Prostate gland (tissue), 2 donors: ENCODE results near the gene OR3A3. TPM values are rescaled to one million over a fixed set of nuclear protein-coding genes. Genes with fewer than 3 reads are reported as not detected.
"Not testable (repeated sequence)": the region's sequence is repeated elsewhere in the genome, so short reads cannot be mapped to it uniquely, and the experiment has no call there.

ENCODE experiments used
- DNase-seq: peaks from one replicate; pipeline ENCODE4 v3.0.0-alpha.2; 2019; ENCODE audit warnings: low spot score
- H3K27ac ChIP-seq, 2 donors: fragments of 200-600 bp; sonication (generic); 2 replicates each; pipeline ENCODE4 v1.5.1; 2017 to 2019
- H3K27me3 ChIP-seq: fragments of 200-600 bp; sonication (generic); replicated peaks from 2 replicates; pipeline ENCODE4 v1.5.1; 2019; ENCODE audit not compliant: insufficient read depth
- H3K36me3 ChIP-seq, 2 donors: fragments of 200-600 bp; sonication (generic); 1 replicate in 1 of 2; 2 replicates in 1 of 2; pipeline versions ENCODE4 v1.5.1 to v1.8.1; 2017 to 2019
- H3K4me1 ChIP-seq: fragments of 200-600 bp; sonication (generic); replicated peaks from 2 replicates; pipeline ENCODE4 v1.5.1; 2019
- H3K4me3 ChIP-seq, 2 donors: fragments of 200-600 bp; sonication (generic); 2 replicates each; pipeline ENCODE4 v1.5.1; 2017 to 2019
- H3K9me3 ChIP-seq: fragments of 200-600 bp; sonication (generic); 2 replicates; pipeline ENCODE4 v1.5.1; 2017
- POLR2A ChIP-seq: fragments of 450-650 bp; IDR thresholded peaks from one replicate; pipeline ENCODE4 v1.6.1; 2016; ENCODE audit warnings: antibody characterized with exemption, mild to moderate bottlenecking
- POLR2AphosphoS5 ChIP-seq: sonication (generic); formaldehyde crosslinking; IDR thresholded peaks from one replicate; pipeline ENCODE4 v1.6.1; 2017; ENCODE audit warnings: antibody characterized with exemption
- WGBS: methylation state at CpG from one replicate; pipeline ENCODE4 v1.1.5; 2018; 5-methylcytosine and 5-hydroxymethylcytosine counted together
- intact Hi-C: fragments of 100-400 bp; cut with DNase I; formaldehyde crosslinking; loops from one replicate; pipeline ENCODE4 v1.14.2; 2022
- total RNA-seq, 2 donors: library from RNA; depleted of rRNA; stranded (reverse); fragments of >200 nt; gene quantifications; one replicate each; pipeline ENCODE4 v1.1.0, GENCODE V29; 2016
- TF ChIP-seq, protein P1 (sequence below), 4 experiments: fragments of 200-600 bp in 2 of 4; fragments of 450-650 bp in 2 of 4; sonication (generic) in 2 of 4; IDR thresholded peaks; 1 replicate in 3 of 4; 2 replicates in 1 of 4; pipeline ENCODE4 v1.5.1; 2016 to 2019; ENCODE audit warnings: antibody characterized with exemption in 4 of 4, mild to moderate bottlenecking in 2 of 4, moderate library complexity in 2 of 4

Gene OR3A3
- total RNA-seq, 2 donors from 2014 or later: not detected

DNA sequence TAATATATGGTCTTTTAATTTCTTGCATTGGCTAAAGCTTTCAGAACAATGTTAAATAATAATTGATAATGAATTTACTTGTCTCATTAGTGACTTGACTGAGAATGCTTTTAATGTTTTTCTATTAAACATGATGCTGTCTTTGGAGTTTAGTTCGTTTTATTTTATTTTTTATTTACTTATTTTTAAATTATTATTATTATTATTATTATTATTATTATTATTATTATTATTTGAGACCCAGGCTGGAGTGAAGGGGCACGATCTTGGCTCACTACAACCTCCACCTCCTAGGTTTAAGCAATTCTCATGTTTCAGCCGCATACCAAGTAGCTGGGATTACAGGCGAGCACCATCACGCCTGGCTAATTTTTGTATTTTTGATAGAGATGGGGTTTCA lies 4.4 kb downstream of the OR3A3 start:
- no peak overlapping the region for H3K4me3 ChIP-seq
- TF ChIP-seq, protein P1, sequence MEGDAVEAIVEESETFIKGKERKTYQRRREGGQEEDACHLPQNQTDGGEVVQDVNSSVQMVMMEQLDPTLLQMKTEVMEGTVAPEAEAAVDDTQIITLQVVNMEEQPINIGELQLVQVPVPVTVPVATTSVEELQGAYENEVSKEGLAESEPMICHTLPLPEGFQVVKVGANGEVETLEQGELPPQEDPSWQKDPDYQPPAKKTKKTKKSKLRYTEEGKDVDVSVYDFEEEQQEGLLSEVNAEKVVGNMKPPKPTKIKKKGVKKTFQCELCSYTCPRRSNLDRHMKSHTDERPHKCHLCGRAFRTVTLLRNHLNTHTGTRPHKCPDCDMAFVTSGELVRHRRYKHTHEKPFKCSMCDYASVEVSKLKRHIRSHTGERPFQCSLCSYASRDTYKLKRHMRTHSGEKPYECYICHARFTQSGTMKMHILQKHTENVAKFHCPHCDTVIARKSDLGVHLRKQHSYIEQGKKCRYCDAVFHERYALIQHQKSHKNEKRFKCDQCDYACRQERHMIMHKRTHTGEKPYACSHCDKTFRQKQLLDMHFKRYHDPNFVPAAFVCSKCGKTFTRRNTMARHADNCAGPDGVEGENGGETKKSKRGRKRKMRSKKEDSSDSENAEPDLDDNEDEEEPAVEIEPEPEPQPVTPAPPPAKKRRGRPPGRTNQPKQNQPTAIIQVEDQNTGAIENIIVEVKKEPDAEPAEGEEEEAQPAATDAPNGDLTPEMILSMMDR (IDR thresholded peaks at IDR 0.05): no peak
- TF ChIP-seq POLR2AphosphoS5 (no peak), POLR2A (no peak)
- intact Hi-C loops: no loop called here
- no peak for DNase-seq
- H3K36me3 ChIP-seq: no peaks in the 10 kb centered on the region
- H3K27ac ChIP-seq: no peak overlapping the region
- H3K9me3 ChIP-seq: no peaks in the 10 kb centered on the region
- H3K27me3 ChIP-seq: no peaks in the 10 kb centered on the region
- no peaks in the 10 kb centered on the region for H3K4me1 ChIP-seq
- WGBS: 77% methylated on average over 5 of the region's 5 CpGs

DNA sequence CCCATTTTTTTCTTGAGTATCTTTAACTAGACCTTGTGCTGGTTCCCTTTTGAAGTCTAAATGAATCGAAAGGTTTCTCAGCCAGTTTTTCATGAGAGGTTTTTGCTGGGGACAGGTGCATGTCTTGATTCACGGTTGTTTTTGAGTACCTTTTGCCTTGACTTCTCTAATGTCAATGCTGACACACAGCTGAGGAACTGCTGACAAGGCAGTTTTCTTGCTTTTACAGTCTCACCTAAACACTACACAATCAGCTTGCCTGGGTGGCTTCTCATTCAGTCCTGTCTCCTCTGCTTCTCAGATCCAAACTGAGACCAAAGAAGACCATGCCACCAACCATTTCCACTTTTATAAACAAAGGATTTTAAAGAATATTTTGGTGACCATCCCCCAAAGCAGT lies 7.1 kb downstream of the OR3A3 start:
- TF ChIP-seq, protein P1 (IDR thresholded peaks at IDR 0.05): no peak
- TF ChIP-seq POLR2AphosphoS5 (no peak), POLR2A (no peak)
- Histone ChIP-seq H3K27ac (no peak overlapping the region), H3K36me3 (no peaks in the 10 kb centered on the region), H3K9me3 (no peaks in the 10 kb centered on the region), H3K4me1 (no peaks in the 10 kb centered on the region), H3K4me3 (no peak overlapping the region), H3K27me3 (no peaks in the 10 kb centered on the region)
- intact Hi-C loops: no loop called here
- DNase-seq: no peak
- WGBS: 72% methylated on average over 2 of the region's 2 CpGs

- H3K4me1 ChIP-seq, DNase-seq, H3K27me3 ChIP-seq, H3K9me3 ChIP-seq, H3K27ac ChIP-seq, intact Hi-C loops, H3K36me3 ChIP-seq, H3K4me3 ChIP-seq: not testable (repeated sequence)
- 28% methylated on average over 7 of the region's 7 CpGs for WGBS
Observed at GRCh38 chr17:3433215-3433614, 22.0 kb downstream of the OR3A3 start.

DNA sequence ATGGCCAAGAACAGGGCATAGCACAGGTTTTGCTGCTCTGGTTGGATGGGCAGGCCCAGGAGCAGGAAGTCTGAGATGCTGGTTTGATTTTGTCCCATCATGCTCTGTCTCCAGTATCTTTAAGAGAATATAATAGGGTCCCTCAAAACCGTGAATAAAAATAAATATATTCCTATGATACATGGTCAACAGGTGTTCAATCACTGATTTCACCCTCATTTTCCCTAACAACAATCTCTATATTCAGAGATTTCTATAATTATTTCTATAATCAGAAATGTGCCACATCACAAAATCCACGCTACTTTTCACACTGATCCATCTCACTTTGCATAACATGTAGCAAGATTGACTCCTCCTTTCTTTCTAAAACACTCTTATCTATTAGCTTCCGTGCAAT lies 22.6 kb downstream of the OR3A3 start, which contains the start of gene OR1E2:
Gene OR1E2 (minus strand): TSS at position 101 of the 400 bp plus-strand sequence. CDS start 0 bp downstream, at position 101.
- Histone ChIP-seq H3K4me3 (no peak within 1 kb of the TSS), H3K4me1 (no peaks in the 10 kb centered on the region), H3K27ac (no peak within 1 kb of the TSS), H3K36me3 (no peaks in the 10 kb centered on the region), H3K9me3 (no peaks in the 10 kb centered on the region), H3K27me3 (no peaks in the 10 kb centered on the region)
- TF ChIP-seq POLR2A: no peak
- no peak for TF ChIP-seq POLR2AphosphoS5
- TF ChIP-seq, protein P1 (IDR thresholded peaks at IDR 0.05): no peak
- intact Hi-C loops: no loop called here
- DNase-seq: no peak
- 79% methylated on average over 3 of the region's 3 CpGs for WGBS

DNA sequence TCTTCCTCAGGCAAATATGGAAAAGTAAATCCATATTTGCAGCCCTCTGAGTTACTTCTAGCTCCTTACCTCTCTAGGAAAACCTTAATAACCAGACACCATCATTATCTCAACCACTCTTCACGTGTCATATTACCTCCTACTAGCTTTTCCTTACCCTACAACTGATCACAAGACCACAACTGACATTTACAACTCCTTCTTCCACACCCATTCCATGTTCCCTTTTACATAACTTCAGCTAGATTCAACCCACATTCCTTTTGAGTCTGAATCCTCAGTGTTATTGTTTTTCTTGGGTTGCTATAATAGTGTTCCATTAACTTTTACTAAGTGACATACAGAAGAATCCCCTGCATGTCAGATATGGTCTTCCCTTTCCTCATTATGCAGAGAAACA lies 27.2 kb downstream of the OR3A3 start:
- Histone ChIP-seq H3K4me1 (no peaks in the 10 kb centered on the region), H3K27ac (no peak overlapping the region), H3K4me3 (no peak overlapping the region), H3K36me3 (no peaks in the 10 kb centered on the region), H3K27me3 (no peaks in the 10 kb centered on the region), H3K9me3 (no peaks in the 10 kb centered on the region)
- 53% methylated on average over 1 of the region's 1 CpG for WGBS
- TF ChIP-seq, protein P1 (IDR thresholded peaks at IDR 0.05): no peak
- no peak for TF ChIP-seq POLR2A
- no peak for TF ChIP-seq POLR2AphosphoS5
- intact Hi-C loops: no loop called here
- no peak for DNase-seq
